SH-SY5Y (cell line): ENCODE measurements around the gene IQUB.

ENCODE experiments used
- GATA2 ChIP-seq: IDR thresholded peaks from 2 replicates; pipeline ENCODE4 v1.6.1; 2011; ENCODE audit warnings: mild to moderate bottlenecking, low read depth, low read length
- GATA3 ChIP-seq: IDR thresholded peaks from 2 replicates; pipeline ENCODE4 v1.6.1; 2011; ENCODE audit warnings: low read depth, mild to moderate bottlenecking, low read length, moderate library complexity

DNA sequence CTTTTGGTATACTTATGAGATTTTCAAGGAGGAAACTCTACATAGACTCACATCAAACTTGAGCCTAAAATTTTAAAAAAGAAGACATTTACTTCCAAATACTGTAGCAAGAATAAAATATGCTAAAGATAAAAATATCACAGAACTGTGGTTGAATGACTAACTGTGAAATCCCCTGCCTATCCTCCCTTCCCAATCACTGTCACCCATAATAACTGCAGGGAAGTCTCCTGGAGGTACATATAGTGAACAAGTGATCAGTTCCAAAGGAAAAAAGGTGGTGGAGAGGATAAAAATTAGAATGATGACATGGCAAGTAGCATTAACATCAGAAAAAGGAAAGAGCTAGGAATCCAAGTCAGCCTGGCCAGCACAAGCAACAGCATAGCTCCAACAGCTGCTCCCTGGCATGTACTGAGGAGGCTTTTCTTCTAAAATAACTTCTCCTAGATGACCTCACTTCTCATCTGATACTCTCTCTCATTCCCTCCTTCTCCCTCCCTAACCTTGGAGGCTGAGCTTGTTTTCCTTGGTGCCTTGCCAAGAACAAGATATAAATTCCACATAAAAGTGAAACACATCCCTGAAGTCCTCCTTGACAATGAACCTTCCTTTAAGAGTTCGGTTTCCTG lies 124.0 kb downstream of the IQUB start:
- no peak for TF ChIP-seq GATA2
- no peak for TF ChIP-seq GATA3
